ENCODE measurements around the gene BBS9. TPM values are rescaled to one million over a fixed set of nuclear protein-coding genes. Genes with fewer than 3 reads are reported as not detected.

The BBS9 gene
- polyA plus RNA-seq, 1 experiment = 6.5 TPM

GRCh38 chr7:33190688-33191304 is 61.4 kb downstream of the BBS9 start:
- Histone ChIP-seq H3K4me3 (ENCODE audit: low read depth, low read length) (no peak overlapping the region), H3K36me3 (ENCODE audit: control insufficient read depth, insufficient read depth, low read length) (no peaks in the 10 kb centered on the region), H3K27me3 (ENCODE audit: control insufficient read depth, insufficient read depth, low read length) (no peaks in the 10 kb centered on the region)
- ChIA-PET CTCF (interaction anchor here (0.7 to 0.8 kb wide), 2 partner anchors 8 to 713 kb away, joined by 3 read pairs; no protein-coding TSS in a partner anchor), POLR2A (no interaction called here)
- TF ChIP-seq CTCF (IDR thresholded peaks at IDR 0.05; ENCODE audit: insufficient read depth, low read depth, low read length) = no peak
- DNase-seq (ENCODE audit: low read depth) = no peak

- Histone ChIP-seq H3K4me3 (ENCODE audit: low read depth, low read length) (no peak overlapping the region), H3K36me3 (ENCODE audit: control insufficient read depth, insufficient read depth, low read length) (no peaks in the 10 kb centered on the region), H3K27me3 (ENCODE audit: control insufficient read depth, insufficient read depth, low read length) (no peaks in the 10 kb centered on the region)
- ChIA-PET POLR2A (no interaction called here), CTCF (interaction anchor here (0.7 to 0.8 kb wide), 2 partner anchors 9 to 713 kb away, joined by 3 read pairs; no protein-coding TSS in a partner anchor)
- TF ChIP-seq CTCF (IDR thresholded peaks at IDR 0.05; ENCODE audit: insufficient read depth, low read depth, low read length) = no peak
- no peak for DNase-seq (ENCODE audit: low read depth)
Observed at GRCh38 chr7:33191340-33191739, 62.0 kb downstream of the BBS9 start.

- no peak for TF ChIP-seq CTCF (IDR thresholded peaks at IDR 0.05; ENCODE audit: insufficient read depth, low read depth, low read length)
- Histone ChIP-seq H3K27me3 (ENCODE audit: control insufficient read depth, insufficient read depth, low read length) (no peaks in the 10 kb centered on the region), H3K4me3 (ENCODE audit: low read depth, low read length) (no peak overlapping the region), H3K36me3 (ENCODE audit: control insufficient read depth, insufficient read depth, low read length) (no peaks in the 10 kb centered on the region)
- ChIA-PET POLR2A (no interaction called here), CTCF (interaction anchor here (0.6 kb wide), 1 partner anchor 195 kb away, joined by 3 read pairs; no protein-coding TSS in a partner anchor)
- no peak for DNase-seq (ENCODE audit: low read depth)
Observed at GRCh38 chr7:33192695-33193291, 63.4 kb downstream of the BBS9 start.

- no peak for DNase-seq (ENCODE audit: low read depth)
- POLR2A ChIA-PET = no interaction called here
- no peaks in the 10 kb centered on the region for H3K27me3 ChIP-seq (ENCODE audit: control insufficient read depth, insufficient read depth, low read length)
- no peak for TF ChIP-seq CTCF (IDR thresholded peaks at IDR 0.05; ENCODE audit: insufficient read depth, low read depth, low read length)
- H3K4me3 ChIP-seq (ENCODE audit: low read depth, low read length) = no peak overlapping the region
- no peaks in the 10 kb centered on the region for H3K36me3 ChIP-seq (ENCODE audit: control insufficient read depth, insufficient read depth, low read length)
- CTCF ChIA-PET = interaction anchor here (0.6 to 4.0 kb wide), 3 partner anchors 7 to 944 kb away, joined by 3 to 16 read pairs (median 3); no protein-coding TSS in a partner anchor
Observed at GRCh38 chr7:33193308-33193864, 64.0 kb downstream of the BBS9 start.

GRCh38 chr7:33195264-33195663 is 65.9 kb downstream of the BBS9 start:
- no peaks in the 10 kb centered on the region for H3K36me3 ChIP-seq (ENCODE audit: control insufficient read depth, insufficient read depth, low read length)
- no peak overlapping the region for H3K4me3 ChIP-seq (ENCODE audit: low read depth, low read length)
- DNase-seq (ENCODE audit: low read depth) = peak; percentile 45
- POLR2A ChIA-PET = interaction anchor here (0.6 kb wide), 1 partner anchor 9 kb away, joined by 5 read pairs; no protein-coding TSS in a partner anchor
- CTCF ChIA-PET = interaction anchor here (0.6 to 4.0 kb wide), 3 partner anchors 9 to 34 kb away, joined by 3 to 16 read pairs (median 4); no protein-coding TSS in a partner anchor
- no peak for TF ChIP-seq CTCF (IDR thresholded peaks at IDR 0.05; ENCODE audit: insufficient read depth, low read depth, low read length)
- H3K27me3 ChIP-seq (ENCODE audit: control insufficient read depth, insufficient read depth, low read length) = no peaks in the 10 kb centered on the region

Data from BJ (cell line).